Natural killer cell treated with Interleukin-12 subunit alpha and Interleukin-12 subunit beta and Interleukin-15 and Interleukin-18, amount 100 ng/mL, for 72 hours (primary cell): ENCODE data around the gene DDR1. TPM values are rescaled to one million over a fixed set of nuclear protein-coding genes. Genes with fewer than 3 reads are reported as not detected.

Experiments
- ATAC-seq, 2 donors: fragments of 150-1000 bp; cut with Tn5 transposase in 1 of 2; sonication (Bioruptor Pico), chemical (Tn5 transposase) in 1 of 2; 2 replicates each; pipeline ENCODE4 v1.10.0; 2021
- DNase-seq: peaks from one replicate; pipeline ENCODE4 v3.0.0; 2022; ENCODE audit warnings: low spot score
- H3K27ac Mint-ChIP-seq, 2 donors: 1 replicate in 1 of 2; 2 replicates in 1 of 2; pipeline ENCODE4 v1.8.0; 2022; ENCODE audit warnings: mixed read lengths in 2 of 2, mild to moderate bottlenecking in 1 of 2, moderate library complexity in 1 of 2
- H3K27me3 Mint-ChIP-seq, 2 donors: 1 replicate in 1 of 2; 2 replicates in 1 of 2; pipeline ENCODE4 v1.8.0; 2022; ENCODE audit warnings: mixed read lengths in 2 of 2
- H3K36me3 Mint-ChIP-seq: one replicate; pipeline ENCODE4 v1.8.0; 2022; ENCODE audit warnings: mixed read lengths
- H3K4me1 Mint-ChIP-seq, 2 donors: 1 replicate in 1 of 2; 2 replicates in 1 of 2; pipeline ENCODE4 v1.8.0; 2022; ENCODE audit warnings: low read depth in 2 of 2, mixed read lengths in 2 of 2, mild to moderate bottlenecking in 1 of 2
- H3K4me3 Mint-ChIP-seq: one replicate; pipeline ENCODE4 v1.8.0; 2022; ENCODE audit warnings: mixed read lengths
- H3K9me3 Mint-ChIP-seq: 2 replicates; pipeline ENCODE4 v1.8.0; 2022; ENCODE audit warnings: mixed read lengths
- total RNA-seq, 2 donors: library from RNA; stranded (reverse); gene quantifications; one replicate each; pipeline ENCODE4 v1.2.3, GENCODE V29; 2022

The DDR1 gene
- total RNA-seq, 2 donors from 2014 or later = 2.9 to 7.4 TPM

- H3K27ac Mint-ChIP-seq = no peak overlapping the region
- H3K4me1 Mint-ChIP-seq = peaks cover 22 to 26% of the 10 kb centered on the region in 2 donors
- H3K36me3 Mint-ChIP-seq = no peaks in the 10 kb centered on the region
- H3K9me3 Mint-ChIP-seq = no peaks in the 10 kb centered on the region
- peaks cover 0 to 11% of the 10 kb centered on the region in 2 donors for H3K27me3 Mint-ChIP-seq
- DNase-seq (no peak), ATAC-seq (no peak)
- no peak overlapping the region for H3K4me3 Mint-ChIP-seq
Measured at GRCh38 chr6:30880698-30881252, 3.5 kb upstream of the DDR1 start.

- no peak for DNase-seq
- no peak overlapping the region for H3K4me3 Mint-ChIP-seq
- H3K27ac Mint-ChIP-seq = peak overlapping the region in 1 of 2 donors; percentile 19
- no peak for ATAC-seq
- H3K36me3 Mint-ChIP-seq = no peaks in the 10 kb centered on the region
- peaks cover 0 to 17% of the 10 kb centered on the region in 2 donors for H3K27me3 Mint-ChIP-seq
- H3K4me1 Mint-ChIP-seq = peaks cover 25 to 31% of the 10 kb centered on the region in 2 donors
- no peaks in the 10 kb centered on the region for H3K9me3 Mint-ChIP-seq
Measured at GRCh38 chr6:30881392-30882203, 2.7 kb upstream of the DDR1 start.

- Mint-ChIP-seq H3K27me3 (peaks cover 0 to 17% of the 10 kb centered on the region in 2 donors), H3K27ac (no peak overlapping the region), H3K4me1 (peaks cover 23 to 30% of the 10 kb centered on the region in 2 donors), H3K4me3 (no peak overlapping the region), H3K9me3 (no peaks in the 10 kb centered on the region), H3K36me3 (no peaks in the 10 kb centered on the region)
- DNase-seq (no peak), ATAC-seq (no peak)
Measured at GRCh38 chr6:30882204-30882758, 2.0 kb upstream of the DDR1 start.

GRCh38 chr6:30882759-30883684, 1.3 kb upstream of the DDR1 start:
- peak overlapping the region; percentile 73 for H3K4me3 Mint-ChIP-seq
- ATAC-seq (no peak), DNase-seq (no peak)
- H3K27me3 Mint-ChIP-seq = peaks cover 0 to 17% of the 10 kb centered on the region in 2 donors
- H3K36me3 Mint-ChIP-seq = no peaks in the 10 kb centered on the region
- no peaks in the 10 kb centered on the region for H3K9me3 Mint-ChIP-seq
- H3K4me1 Mint-ChIP-seq = peaks cover 16 to 23% of the 10 kb centered on the region in 2 donors
- H3K27ac Mint-ChIP-seq = peak overlapping the region in 1 of 2 donors; percentile 71

- no peak overlapping the region for H3K27ac Mint-ChIP-seq
- peaks cover 0 to 17% of the 10 kb centered on the region in 2 donors for H3K27me3 Mint-ChIP-seq
- DNase-seq = no peak
- H3K9me3 Mint-ChIP-seq = no peaks in the 10 kb centered on the region
- peak; percentile 48 to 64 for ATAC-seq
- H3K4me3 Mint-ChIP-seq = peak overlapping the region; percentile 73
- peaks cover 16 to 21% of the 10 kb centered on the region in 2 donors for H3K4me1 Mint-ChIP-seq
- no peaks in the 10 kb centered on the region for H3K36me3 Mint-ChIP-seq
Measured at GRCh38 chr6:30884521-30885480, 482 bp downstream of the DDR1 start.

- no peak for DNase-seq
Measured at GRCh38 chr6:30885481-30885998, 1.2 kb downstream of the DDR1 start.

GRCh38 chr6:30885999-30886896, 1.9 kb downstream of the DDR1 start:
- Mint-ChIP-seq H3K9me3 (no peaks in the 10 kb centered on the region), H3K36me3 (no peaks in the 10 kb centered on the region), H3K4me3 (peak overlapping the region; percentile 73), H3K27me3 (peaks cover 0 to 17% of the 10 kb centered on the region in 2 donors), H3K27ac (no peak overlapping the region), H3K4me1 (peaks cover 16 to 21% of the 10 kb centered on the region in 2 donors)
- DNase-seq (no peak), ATAC-seq (no peak)

More at GRCh38 chr6:30885481-30885998, 1.2 kb downstream of the DDR1 start:
- Mint-ChIP-seq H3K36me3 (no peaks in the 10 kb centered on the region), H3K9me3 (no peaks in the 10 kb centered on the region), H3K4me1 (peaks cover 16 to 21% of the 10 kb centered on the region in 2 donors), H3K4me3 (peak overlapping the region; percentile 73), H3K27ac (no peak overlapping the region), H3K27me3 (peaks cover 0 to 17% of the 10 kb centered on the region in 2 donors)
- no peak for ATAC-seq

- peaks cover 16 to 21% of the 10 kb centered on the region in 2 donors for H3K4me1 Mint-ChIP-seq
- no peaks in the 10 kb centered on the region for H3K9me3 Mint-ChIP-seq
- no peaks in the 10 kb centered on the region for H3K36me3 Mint-ChIP-seq
- H3K27ac Mint-ChIP-seq = no peak overlapping the region
- ATAC-seq = no peak
- no peak overlapping the region for H3K4me3 Mint-ChIP-seq
- H3K27me3 Mint-ChIP-seq = peaks cover 0 to 17% of the 10 kb centered on the region in 2 donors
- no peak for DNase-seq
Measured at GRCh38 chr6:30886897-30887255, 2.6 kb downstream of the DDR1 start.

- no peak overlapping the region for H3K27ac Mint-ChIP-seq
- H3K27me3 Mint-ChIP-seq = peaks cover 0 to 15% of the 10 kb centered on the region in 2 donors
- no peak for DNase-seq
- H3K4me3 Mint-ChIP-seq = no peak overlapping the region
- ATAC-seq = no peak
- peaks cover 12 to 19% of the 10 kb centered on the region in 2 donors for H3K4me1 Mint-ChIP-seq
- no peaks in the 10 kb centered on the region for H3K36me3 Mint-ChIP-seq
- no peaks in the 10 kb centered on the region for H3K9me3 Mint-ChIP-seq
Measured at GRCh38 chr6:30887901-30888815, 3.8 kb downstream of the DDR1 start.

GRCh38 chr6:30888816-30889495, 4.6 kb downstream of the DDR1 start:
- H3K36me3 Mint-ChIP-seq = no peaks in the 10 kb centered on the region
- ATAC-seq (no peak), DNase-seq (no peak)
- no peaks in the 10 kb centered on the region for H3K9me3 Mint-ChIP-seq
- peaks cover 7 to 14% of the 10 kb centered on the region in 2 donors for H3K4me1 Mint-ChIP-seq
- no peak overlapping the region for H3K4me3 Mint-ChIP-seq
- H3K27me3 Mint-ChIP-seq = peaks cover 0 to 11% of the 10 kb centered on the region in 2 donors
- H3K27ac Mint-ChIP-seq = no peak overlapping the region
